Mesothelial cell of epicardium (in vitro differentiated cells): Measurements from ENCODE around the gene SH3RF3. TPM values are rescaled to one million over a fixed set of nuclear protein-coding genes. Genes with fewer than 3 reads are reported as not detected.

Experiments
- DNase-seq, 2 experiments: peaks; one replicate each; pipeline ENCODE4 v3.0.0; 2021; ENCODE audit warnings: low spot score in 2 of 2; ENCODE audit not compliant: unreplicated experiment in 2 of 2
- H3K27ac Mint-ChIP-seq: 2 replicates; pipeline ENCODE4 v1.8.0; 2021; ENCODE audit warnings: mixed read lengths
- H3K27me3 Mint-ChIP-seq: 2 replicates; pipeline ENCODE4 v1.8.0; 2021; ENCODE audit warnings: low read depth, mixed read lengths
- H3K36me3 Mint-ChIP-seq: 2 replicates; pipeline ENCODE4 v1.8.0; 2021; ENCODE audit warnings: mixed read lengths
- H3K4me1 Mint-ChIP-seq: 2 replicates; pipeline ENCODE4 v1.8.0; 2021; ENCODE audit warnings: mixed read lengths
- H3K4me3 Mint-ChIP-seq: 2 replicates; pipeline ENCODE4 v1.8.0; 2021; ENCODE audit warnings: mild to moderate bottlenecking, moderate library complexity, mixed read lengths
- H3K9me3 Mint-ChIP-seq: 2 replicates; pipeline ENCODE4 v1.8.0; 2021; ENCODE audit warnings: mixed read lengths
- CTCF ChIP-seq: fragments of 200-600 bp; sonication (generic); IDR thresholded peaks from one replicate; pipeline ENCODE4 v1.5.0; 2021; ENCODE audit warnings: antibody characterized with exemption; ENCODE audit not compliant: unreplicated experiment
- total RNA-seq: library from RNA; stranded (reverse); gene quantifications from 3 replicates; pipeline ENCODE4 v1.2.1, GENCODE V29; 2021

The SH3RF3 gene
- total RNA-seq, 1 donor from 2014 or later: 2.7 TPM

GRCh38 chr2:109200616-109201464 lies 71.8 kb downstream of the SH3RF3 start:
- Mint-ChIP-seq H3K4me1 (peaks cover 8% of the 10 kb centered on the region), H3K36me3 (no peaks in the 10 kb centered on the region), H3K4me3 (no peak overlapping the region), H3K27me3 (no peaks in the 10 kb centered on the region), H3K9me3 (no peaks in the 10 kb centered on the region), H3K27ac (no peak overlapping the region)
- TF ChIP-seq CTCF: no peak
- no peak for DNase-seq

GRCh38 chr2:109201465-109202327 lies 72.7 kb downstream of the SH3RF3 start:
- TF ChIP-seq CTCF: no peak
- no peaks in the 10 kb centered on the region for H3K27me3 Mint-ChIP-seq
- H3K4me1 Mint-ChIP-seq: peaks cover 8% of the 10 kb centered on the region
- H3K4me3 Mint-ChIP-seq: no peak overlapping the region
- no peaks in the 10 kb centered on the region for H3K36me3 Mint-ChIP-seq
- no peak overlapping the region for H3K27ac Mint-ChIP-seq
- no peak for DNase-seq
- H3K9me3 Mint-ChIP-seq: no peaks in the 10 kb centered on the region

GRCh38 chr2:109202486-109202885 lies 73.5 kb downstream of the SH3RF3 start:
- no peak overlapping the region for H3K27ac Mint-ChIP-seq

GRCh38 chr2:109203246-109204011 lies 74.4 kb downstream of the SH3RF3 start:
- TF ChIP-seq CTCF: no peak
- Mint-ChIP-seq H3K4me3 (no peak overlapping the region), H3K27ac (no peak overlapping the region), H3K4me1 (peaks cover 8% of the 10 kb centered on the region), H3K36me3 (no peaks in the 10 kb centered on the region), H3K9me3 (no peaks in the 10 kb centered on the region), H3K27me3 (no peaks in the 10 kb centered on the region)
- DNase-seq: no peak

More at GRCh38 chr2:109202486-109202885, 73.5 kb downstream of the SH3RF3 start:
- H3K9me3 Mint-ChIP-seq: no peaks in the 10 kb centered on the region
- H3K36me3 Mint-ChIP-seq: no peaks in the 10 kb centered on the region
- H3K4me3 Mint-ChIP-seq: no peak overlapping the region
- no peaks in the 10 kb centered on the region for H3K27me3 Mint-ChIP-seq
- peaks cover 8% of the 10 kb centered on the region for H3K4me1 Mint-ChIP-seq
- DNase-seq: no peak
- TF ChIP-seq CTCF: no peak

GRCh38 chr2:109204412-109204811 lies 75.4 kb downstream of the SH3RF3 start:
- no peak overlapping the region for H3K27ac Mint-ChIP-seq
- no peak overlapping the region for H3K4me3 Mint-ChIP-seq
- H3K4me1 Mint-ChIP-seq: peaks cover 8% of the 10 kb centered on the region
- H3K36me3 Mint-ChIP-seq: no peaks in the 10 kb centered on the region
- H3K9me3 Mint-ChIP-seq: no peaks in the 10 kb centered on the region
- TF ChIP-seq CTCF: no peak
- H3K27me3 Mint-ChIP-seq: no peaks in the 10 kb centered on the region
- DNase-seq: no peak
